K562 (cell line): Measurements from ENCODE around the gene CMSS1. TPM values are rescaled to one million over a fixed set of nuclear protein-coding genes. Genes with fewer than 3 reads are reported as not detected.

Experiments used
- ARID3A ChIP-seq: IDR thresholded peaks from 2 replicates; pipeline ENCODE4 v1.6.1; 2012; ENCODE audit warnings: low read depth, low read length, improper control_type of control experiment, borderline replicate concordance
- ATF3 ChIP-seq, 2 experiments: fragments of 450-650 bp in 1 of 2; sonication (generic) in 1 of 2; formaldehyde crosslinking in 1 of 2; IDR thresholded peaks in 1 of 2; conservative IDR thresholded peaks in 1 of 2; 2 replicates each; pipeline versions ENCODE4 v1.6.1 to v1.8.1; 2016 to 2023; ENCODE audit warnings: mild to moderate bottlenecking in 2 of 2, moderate library complexity in 2 of 2, inconsistent platforms in 1 of 2, missing genetic modification reagents in 1 of 2
- BHLHE40 ChIP-seq: IDR thresholded peaks from 2 replicates; pipeline ENCODE4 v1.6.1; 2011; ENCODE audit warnings: low read length, improper control_type of control experiment
- C11orf30 ChIP-seq: fragments of 450-650 bp; IDR thresholded peaks from 2 replicates; pipeline ENCODE4 v1.6.1; 2016; ENCODE audit warnings: low read depth, mild to moderate bottlenecking
- CBFA2T2 ChIP-seq: fragments of 450-650 bp; conservative IDR thresholded peaks from 2 replicates; pipeline ENCODE4 v1.6.1; 2017; ENCODE audit warnings: mild to moderate bottlenecking
- CEBPG ChIP-seq, 3 experiments: fragments of 200-800 bp in 1 of 3; sonication (Bioruptor generic) in 1 of 3; sonication (generic) in 1 of 3; formaldehyde crosslinking in 1 of 3; IDR thresholded peaks in 2 of 3; conservative IDR thresholded peaks in 1 of 3; 2 replicates each; pipeline versions ENCODE4 v1.6.1 to v1.8.0; 2016 to 2022; ENCODE audit warnings: missing compliant biosample characterization in 2 of 3, missing genetic modification characterization in 2 of 3, mild to moderate bottlenecking in 1 of 3, missing genetic modification reagents in 1 of 3
- CTCF ChIP-seq, 3 experiments: IDR thresholded peaks in 2 of 3; conservative IDR thresholded peaks in 1 of 3; 2 replicates each; pipeline ENCODE4 v1.5.1; 2011 to 2012; ENCODE audit warnings: low read length in 3 of 3, mild to moderate bottlenecking in 3 of 3, control low read depth in 2 of 3, improper control_type of control experiment in 1 of 3, inconsistent platforms in 1 of 3, low read depth in 1 of 3, mixed read lengths in 1 of 3, moderate library complexity in 1 of 3; ENCODE audit not compliant: insufficient read depth in 2 of 3
- ELF2 ChIP-seq: fragments of 250-450 bp; sonication (Bioruptor Pico); IDR thresholded peaks from 2 replicates; pipeline ENCODE4 v1.5.0; 2021; ENCODE audit warnings: mild to moderate bottlenecking
- ETS2 ChIP-seq: IDR thresholded peaks from 2 replicates; pipeline ENCODE4 v1.6.1; 2016; ENCODE audit warnings: borderline replicate concordance, missing genetic modification characterization, mild to moderate bottlenecking, moderate library complexity, missing compliant biosample characterization; ENCODE audit not compliant: poor library complexity, severe bottlenecking
- FOXP4 ChIP-seq: sonication (generic); formaldehyde crosslinking; IDR thresholded peaks from 2 replicates; pipeline ENCODE4 v1.8.0; 2022; ENCODE audit warnings: mild to moderate bottlenecking, missing genetic modification reagents, borderline replicate concordance
- MAX ChIP-seq: sonication (generic); formaldehyde crosslinking; IDR thresholded peaks from 2 replicates; pipeline ENCODE4 v1.9.0; 2022; ENCODE audit warnings: mild to moderate bottlenecking, missing genetic modification reagents
- MYC ChIP-seq, 2 experiments: fragments of 250-450 bp in 1 of 2; sonication (Bioruptor Pico) in 1 of 2; IDR thresholded peaks; 2 replicates each; pipeline versions ENCODE4 v1.5.1 to v1.6.1; 2012 to 2021; ENCODE audit warnings: low read depth in 2 of 2, borderline replicate concordance in 1 of 2, improper control_type of control experiment in 1 of 2, low read length in 1 of 2, mild to moderate bottlenecking in 1 of 2, moderate library complexity in 1 of 2
- NELFE ChIP-seq: IDR thresholded peaks from 2 replicates; pipeline ENCODE4 v1.6.1; 2011; ENCODE audit warnings: mild to moderate bottlenecking; ENCODE audit not compliant: insufficient read depth, insufficient read length
- NR2C2 ChIP-seq, 2 experiments: fragments of 200-800 bp in 1 of 2; sonication (Bioruptor generic) in 1 of 2; sonication (generic) in 1 of 2; formaldehyde crosslinking in 1 of 2; IDR thresholded peaks; 2 replicates each; pipeline versions ENCODE4 v1.6.1 to v1.8.0; 2016 to 2022; ENCODE audit warnings: mild to moderate bottlenecking in 1 of 2, missing compliant biosample characterization in 1 of 2, missing genetic modification characterization in 1 of 2, missing genetic modification reagents in 1 of 2
- SIX5 ChIP-seq, 2 experiments: IDR thresholded peaks; 2 replicates each; pipeline ENCODE4 v1.6.1; 2011; ENCODE audit warnings: low read length in 2 of 2, borderline replicate concordance in 1 of 2, low read depth in 1 of 2, mild to moderate bottlenecking in 1 of 2, moderate library complexity in 1 of 2; ENCODE audit not compliant: insufficient read depth in 1 of 2
- ZNF174 ChIP-seq: fragments of 250-450 bp; sonication (Bioruptor Pico); IDR thresholded peaks from 2 replicates; pipeline ENCODE4 v1.4.0; 2020; ENCODE audit warnings: mild to moderate bottlenecking
- ZNF57 ChIP-seq: fragments of 450-650 bp; formaldehyde crosslinking; IDR thresholded peaks from 2 replicates; pipeline ENCODE4 v1.4.0; 2020; ENCODE audit warnings: mild to moderate bottlenecking, moderate library complexity
- polyA plus RNA-seq, 8 experiments: library from polyadenylated mRNA; depleted of rRNA in 4 of 8; stranded (reverse) in 5 of 8; unstranded in 3 of 8; fragments of >200 nt; fragmentation: Nextera tagmentation in 2 of 8; fragmentation: Illumina TruSeq in 1 of 8; extraction: Ambion mirVana in 2 of 8; extraction: Trizol in 1 of 8; gene quantifications; 2 replicates each; pipeline versions ENCODE4 v1.2.1 to v1.2.3, GENCODE V29; 2011 to 2014; ENCODE audit warnings: inconsistent platforms in 1 of 8, missing spikeins in 1 of 8
- total RNA-seq, 7 experiments: library from RNA; depleted of rRNA in 6 of 7; stranded (reverse); fragments of >200 nt in 6 of 7; fragmentation: Illumina TruSeq in 2 of 7; extraction: Trizol in 2 of 7; gene quantifications; 2 replicates each; pipeline versions ENCODE4 v1.2.1 to v1.2.3, GENCODE V29; 2011 to 2021; ENCODE audit warnings: low replicate concordance in 1 of 7

CMSS1 gene
- total and polyA plus RNA-seq, 9 of the 15 experiments (the other 6 are each of a cell fraction or from before 2014, with no cell fraction given) = 46.9 to 109 (median 72.3) TPM

GRCh38 chr3:99878005-99878404 is 60.3 kb downstream of the CMSS1 start (continued):
- TF ChIP-seq CTCF (IDR thresholded peaks at IDR 0.05 in 2 of 3, conservative IDR thresholded peaks at IDR 0.05 in 1 of 3; ENCODE audit: insufficient read depth in 2 of 3, low read depth in 1 of 3, low read length in 3 of 3) = no peak
- peak; percentile 91 for TF ChIP-seq ATF3 (IDR thresholded peaks at IDR 0.05)
- TF ChIP-seq ATF3 (CRISPR knock-in tag; conservative IDR thresholded peaks at IDR 0.05) = no peak
- TF ChIP-seq ARID3A = no peak
- TF ChIP-seq MAX (CRISPR knock-in tag) = no peak
- TF ChIP-seq SIX5 (IDR thresholded peaks at IDR 0.05; ENCODE audit: borderline replicate concordance in 1 of 2, insufficient read depth in 1 of 2, low read depth in 1 of 2, low read length in 2 of 2) = no peak
- 0 out of 2 replicates have a peak, but pooled peaks have one; percentile 45 for TF ChIP-seq ELF2 (CRISPR knock-in tag)
- no peak for TF ChIP-seq ZNF57 (CRISPR knock-in tag)
- no peak for TF ChIP-seq BHLHE40
- TF ChIP-seq CBFA2T2 = no peak
- no peak for TF ChIP-seq NELFE
- peak; percentile 57 for TF ChIP-seq C11orf30
- TF ChIP-seq NR2C2 (CRISPR knock-in tag; IDR thresholded peaks at IDR 0.05) = no peak
- peak; percentile 74 for TF ChIP-seq NR2C2 (tag; IDR thresholded peaks at IDR 0.05)
- no peak for TF ChIP-seq CEBPG (CRISPR knock-in tag; IDR thresholded peaks at IDR 0.05)
- peak in 1 of 2 experiments; percentile 56; a peak in 1 of 4 replicates for TF ChIP-seq CEBPG (tag; conservative IDR thresholded peaks at IDR 0.05 in 1 of 2, IDR thresholded peaks at IDR 0.05 in 1 of 2)
- TF ChIP-seq FOXP4 (CRISPR knock-in tag) = no peak
- TF ChIP-seq ZNF174 (CRISPR knock-in tag) = no peak
- TF ChIP-seq MYC (IDR thresholded peaks at IDR 0.05; ENCODE audit: low read depth, low read length) = no peak
- TF ChIP-seq MYC (CRISPR knock-in tag; IDR thresholded peaks at IDR 0.05; ENCODE audit: borderline replicate concordance, low read depth) = no peak
- no peak for TF ChIP-seq ETS2 (tag)
